HFFc6 (cell line): Measurements from ENCODE around the gene DEGS2. TPM values are rescaled to one million over a fixed set of nuclear protein-coding genes. Genes with fewer than 3 reads are reported as not detected.

ENCODE experiments used
- DNase-seq: peaks from one replicate; pipeline ENCODE4 v3.0.0-alpha.2; 2018
- H3K27ac Mint-ChIP-seq: 2 replicates; pipeline ENCODE4 v1.8.0; 2020; ENCODE audit warnings: mild to moderate bottlenecking, mixed read lengths
- H3K27me3 Mint-ChIP-seq: 2 replicates; pipeline ENCODE4 v1.8.0; 2021; ENCODE audit warnings: mild to moderate bottlenecking, moderate library complexity, mixed read lengths; ENCODE audit not compliant: insufficient read depth
- H3K36me3 Mint-ChIP-seq: 2 replicates; pipeline ENCODE4 v1.8.0; 2021; ENCODE audit warnings: low read depth, mixed read lengths
- H3K4me1 Mint-ChIP-seq: 2 replicates; pipeline ENCODE4 v1.8.0; 2020; ENCODE audit warnings: low read depth, mixed read lengths
- H3K4me3 Mint-ChIP-seq: 2 replicates; pipeline ENCODE4 v1.8.0; 2020; ENCODE audit warnings: mild to moderate bottlenecking, moderate library complexity, mixed read lengths
- H3K9me3 Mint-ChIP-seq: 2 replicates; pipeline ENCODE4 v1.8.0; 2020; ENCODE audit warnings: mild to moderate bottlenecking, mixed read lengths
- CTCF ChIP-seq: fragments of 200-600 bp; sonication (generic); IDR thresholded peaks from 2 replicates; pipeline ENCODE4 v1.5.0; 2021; ENCODE audit warnings: antibody characterized with exemption, mild to moderate bottlenecking
- total RNA-seq, 6 experiments: library from RNA; stranded (reverse); fragmentation: NEBNext Ultra II Directional; extraction: Animal tissue kit (Norgen Biotek cat#: 25700); gene quantifications; 2 replicates in 1 of 6; 3 replicates in 5 of 6; pipeline ENCODE4 v1.2.3, GENCODE V29; 2021

DEGS2 gene
- total RNA-seq, 6 experiments from 2014 or later = not detected

GRCh38 chr14:100121643-100122480 is 37.6 kb downstream of the DEGS2 start:
- no peaks in the 10 kb centered on the region for H3K9me3 Mint-ChIP-seq
- H3K36me3 Mint-ChIP-seq = no peaks in the 10 kb centered on the region
- TF ChIP-seq CTCF = no peak
- peaks cover 24% of the 10 kb centered on the region for H3K27me3 Mint-ChIP-seq
- H3K4me1 Mint-ChIP-seq = no peaks in the 10 kb centered on the region
- DNase-seq = no peak
- H3K27ac Mint-ChIP-seq = no peak overlapping the region
- H3K4me3 Mint-ChIP-seq = no peak overlapping the region

GRCh38 chr14:100120522-100121269 is 38.7 kb downstream of the DEGS2 start:
- Mint-ChIP-seq H3K27ac (no peak overlapping the region), H3K4me3 (no peak overlapping the region), H3K27me3 (peaks cover 25% of the 10 kb centered on the region), H3K4me1 (no peaks in the 10 kb centered on the region), H3K9me3 (no peaks in the 10 kb centered on the region), H3K36me3 (no peaks in the 10 kb centered on the region)
- DNase-seq = no peak
- no peak for TF ChIP-seq CTCF

GRCh38 chr14:100119251-100119650 is 40.2 kb downstream of the DEGS2 start:
- H3K27ac Mint-ChIP-seq = no peak overlapping the region
- DNase-seq = no peak

GRCh38 chr14:100118396-100119011 is 40.9 kb downstream of the DEGS2 start:
- Mint-ChIP-seq H3K27me3 (peaks cover 31% of the 10 kb centered on the region), H3K4me1 (no peaks in the 10 kb centered on the region), H3K9me3 (no peaks in the 10 kb centered on the region), H3K4me3 (no peak overlapping the region), H3K27ac (no peak overlapping the region), H3K36me3 (no peaks in the 10 kb centered on the region)
- DNase-seq = no peak
- no peak for TF ChIP-seq CTCF

More at GRCh38 chr14:100119251-100119650, 40.2 kb downstream of the DEGS2 start:
- Mint-ChIP-seq H3K4me3 (no peak overlapping the region), H3K36me3 (no peaks in the 10 kb centered on the region), H3K9me3 (no peaks in the 10 kb centered on the region), H3K4me1 (no peaks in the 10 kb centered on the region), H3K27me3 (peaks cover 28% of the 10 kb centered on the region)
- TF ChIP-seq CTCF = no peak

GRCh38 chr14:100117633-100118395 is 41.6 kb downstream of the DEGS2 start:
- Mint-ChIP-seq H3K27ac (no peak overlapping the region), H3K4me1 (no peaks in the 10 kb centered on the region), H3K4me3 (no peak overlapping the region), H3K36me3 (no peaks in the 10 kb centered on the region), H3K27me3 (peaks cover 36% of the 10 kb centered on the region), H3K9me3 (no peaks in the 10 kb centered on the region)
- no peak for TF ChIP-seq CTCF
- DNase-seq = no peak
